ENCODE data around the gene ANO2. TPM values are rescaled to one million over a fixed set of nuclear protein-coding genes. Genes with fewer than 3 reads are reported as not detected.

ANO2 gene
- total RNA-seq, 2 donors from 2014 or later, result 0.89 TPM; not detected in 1

DNA sequence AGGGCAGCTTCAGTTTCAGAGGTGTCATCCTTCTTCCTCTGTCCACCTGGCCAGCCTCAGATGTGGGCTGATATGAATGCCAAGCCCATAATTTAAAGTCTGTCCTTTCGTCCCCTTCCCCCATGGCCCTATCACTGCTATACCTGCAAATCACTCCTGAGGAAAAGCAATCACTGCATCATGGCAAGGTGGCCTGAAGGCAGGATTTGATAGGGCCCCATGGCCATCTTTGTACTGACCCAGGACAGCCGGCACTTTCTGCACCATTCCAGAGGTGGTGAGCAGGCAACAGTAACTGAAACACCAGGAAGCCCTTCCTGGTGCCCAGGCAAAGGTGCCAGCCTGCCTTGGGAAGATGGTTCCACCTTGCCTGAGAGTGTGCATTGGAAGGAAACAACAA is 60.8 kb downstream of the ANO2 start:
- no peak for ATAC-seq
- Mint-ChIP-seq H3K27me3 (peaks cover 56% of the 10 kb centered on the region), H3K4me1 (peaks cover 6% of the 10 kb centered on the region), H3K4me3 (no peak overlapping the region), H3K27ac (no peak overlapping the region), H3K36me3 (ENCODE audit: low read depth) (no peaks in the 10 kb centered on the region)
- no peak for DNase-seq
- H3K9me3 ChIP-seq (ENCODE audit: control insufficient read depth, low read length, poor library complexity, severe bottlenecking), result peaks cover 5% of the 10 kb centered on the region

- ATAC-seq, result no peak
- H3K27ac Mint-ChIP-seq, result no peak overlapping the region
These were observed 62.4 kb downstream of the ANO2 start for GRCh38 chr12:5882511-5883190.

GRCh38 chr12:5881666-5882065 is 63.4 kb downstream of the ANO2 start:
- Mint-ChIP-seq H3K36me3 (ENCODE audit: low read depth) (no peaks in the 10 kb centered on the region), H3K27ac (no peak overlapping the region), H3K4me1 (no peaks in the 10 kb centered on the region), H3K4me3 (no peak overlapping the region), H3K27me3 (peaks cover 49% of the 10 kb centered on the region)
- no peak for ATAC-seq
- DNase-seq, result no peak
- peaks cover 5% of the 10 kb centered on the region for H3K9me3 ChIP-seq (ENCODE audit: control insufficient read depth, low read length, poor library complexity, severe bottlenecking)

More at GRCh38 chr12:5882511-5883190, 62.4 kb downstream of the ANO2 start:
- peaks cover 46% of the 10 kb centered on the region for H3K27me3 Mint-ChIP-seq
- no peak overlapping the region for H3K4me3 Mint-ChIP-seq
- no peaks in the 10 kb centered on the region for H3K4me1 Mint-ChIP-seq
- DNase-seq, result no peak
- H3K9me3 ChIP-seq (ENCODE audit: control insufficient read depth, low read length, poor library complexity, severe bottlenecking), result peaks cover 5% of the 10 kb centered on the region
- H3K36me3 Mint-ChIP-seq (ENCODE audit: low read depth), result no peaks in the 10 kb centered on the region

DNA sequence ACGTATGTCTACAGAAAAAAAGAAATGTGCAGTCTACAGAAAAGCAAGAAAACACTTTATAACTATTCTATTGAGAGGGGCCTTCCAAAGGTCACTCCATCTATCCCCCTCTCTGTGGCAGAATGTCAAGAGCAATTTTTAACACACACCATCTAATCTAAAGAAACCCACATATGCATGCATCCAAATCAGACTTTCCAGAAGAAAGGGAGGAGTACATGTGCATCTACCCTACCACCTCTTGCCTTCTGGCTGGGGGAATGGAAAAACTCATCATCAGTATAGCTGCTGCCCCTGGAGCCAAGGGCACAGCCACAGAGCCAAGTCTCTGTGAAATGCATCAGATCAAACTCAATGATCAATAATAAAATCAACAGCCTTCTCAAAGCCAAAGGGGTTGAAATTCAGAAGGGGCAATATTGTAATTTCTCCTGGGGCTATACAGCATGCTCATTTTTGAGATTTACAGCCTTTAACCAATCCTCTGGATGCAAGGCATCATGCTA is 63.9 kb downstream of the ANO2 start:
- peaks cover 5% of the 10 kb centered on the region for H3K9me3 ChIP-seq (ENCODE audit: control insufficient read depth, low read length, poor library complexity, severe bottlenecking)
- Mint-ChIP-seq H3K27ac (no peak overlapping the region), H3K4me3 (no peak overlapping the region), H3K36me3 (ENCODE audit: low read depth) (no peaks in the 10 kb centered on the region), H3K4me1 (no peaks in the 10 kb centered on the region), H3K27me3 (peaks cover 43% of the 10 kb centered on the region)
- no peak for ATAC-seq
- no peak for DNase-seq

- DNase-seq (no peak), ATAC-seq (no peak)
- Mint-ChIP-seq H3K36me3 (ENCODE audit: low read depth) (peaks cover 2% of the 10 kb centered on the region), H3K4me1 (no peaks in the 10 kb centered on the region), H3K4me3 (no peak overlapping the region), H3K27me3 (peaks cover 33% of the 10 kb centered on the region), H3K27ac (no peak overlapping the region)
- H3K9me3 ChIP-seq (ENCODE audit: control insufficient read depth, low read length, poor library complexity, severe bottlenecking), result no peaks in the 10 kb centered on the region
These were observed 69.2 kb downstream of the ANO2 start for GRCh38 chr12:5875851-5876250.

DNA sequence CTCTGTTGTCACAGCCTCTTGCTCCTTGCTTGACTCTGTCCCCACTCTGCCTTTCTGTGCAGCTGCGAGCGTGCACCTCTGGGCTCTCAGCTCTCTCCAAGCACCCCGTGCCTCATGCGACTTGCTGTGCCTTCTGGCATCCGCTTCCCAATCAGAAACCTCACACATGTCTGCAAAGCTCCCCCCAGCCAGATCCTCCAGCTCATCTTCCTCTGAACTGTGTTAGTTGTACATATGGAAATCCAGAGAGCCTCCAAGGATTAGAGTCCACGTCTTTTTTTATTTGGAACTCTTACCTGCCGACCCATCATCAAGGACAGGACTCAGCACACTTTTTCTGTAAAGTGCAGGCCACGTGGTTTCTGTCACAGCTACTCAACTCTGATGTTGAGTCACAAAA is 70.5 kb downstream of the ANO2 start:
- H3K4me3 Mint-ChIP-seq, result no peak overlapping the region
- DNase-seq, result no peak
- no peak for ATAC-seq
- no peak overlapping the region for H3K27ac Mint-ChIP-seq
- H3K4me1 Mint-ChIP-seq, result no peaks in the 10 kb centered on the region
- peaks cover 2% of the 10 kb centered on the region for H3K36me3 Mint-ChIP-seq (ENCODE audit: low read depth)
- peaks cover 33% of the 10 kb centered on the region for H3K27me3 Mint-ChIP-seq
- H3K9me3 ChIP-seq (ENCODE audit: control insufficient read depth, low read length, poor library complexity, severe bottlenecking), result no peaks in the 10 kb centered on the region

GRCh38 chr12:5873281-5873919 is 71.7 kb downstream of the ANO2 start:
- no peak overlapping the region for H3K27ac Mint-ChIP-seq
- H3K4me3 Mint-ChIP-seq, result no peak overlapping the region
- peaks cover 2% of the 10 kb centered on the region for H3K36me3 Mint-ChIP-seq (ENCODE audit: low read depth)
- H3K9me3 ChIP-seq (ENCODE audit: control insufficient read depth, low read length, poor library complexity, severe bottlenecking), result no peaks in the 10 kb centered on the region
- ATAC-seq (no peak), DNase-seq (no peak)
- no peaks in the 10 kb centered on the region for H3K4me1 Mint-ChIP-seq
- H3K27me3 Mint-ChIP-seq, result peaks cover 33% of the 10 kb centered on the region

DNA sequence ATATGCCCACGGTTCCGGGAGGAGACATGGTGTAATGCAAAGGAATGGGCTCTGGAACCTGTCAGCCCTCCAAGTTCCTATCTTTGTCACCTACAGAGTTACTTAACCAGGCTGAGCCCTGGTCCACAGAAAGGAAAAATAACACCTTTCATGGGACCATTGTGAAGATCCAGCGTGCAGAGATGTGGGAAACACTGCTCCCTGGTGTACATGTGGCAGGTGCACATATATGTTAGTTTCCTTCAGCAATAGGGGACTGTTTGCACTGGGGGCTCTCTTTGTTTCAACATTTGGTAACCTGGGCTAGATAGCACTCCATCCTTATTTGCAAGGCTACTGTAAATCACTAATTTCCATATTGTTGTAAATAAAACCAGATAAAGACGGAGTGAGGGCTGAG is 72.3 kb downstream of the ANO2 start:
- Mint-ChIP-seq H3K4me3 (no peak overlapping the region), H3K4me1 (no peaks in the 10 kb centered on the region), H3K27me3 (peaks cover 33% of the 10 kb centered on the region), H3K36me3 (ENCODE audit: low read depth) (peaks cover 2% of the 10 kb centered on the region), H3K27ac (no peak overlapping the region)
- no peaks in the 10 kb centered on the region for H3K9me3 ChIP-seq (ENCODE audit: control insufficient read depth, low read length, poor library complexity, severe bottlenecking)
- ATAC-seq (no peak), DNase-seq (no peak)

GRCh38 chr12:5871741-5872140 is 73.3 kb downstream of the ANO2 start:
- Mint-ChIP-seq H3K4me1 (no peaks in the 10 kb centered on the region), H3K27me3 (peaks cover 27% of the 10 kb centered on the region), H3K36me3 (ENCODE audit: low read depth) (peaks cover 2% of the 10 kb centered on the region), H3K27ac (no peak overlapping the region), H3K4me3 (no peak overlapping the region)
- ATAC-seq (no peak), DNase-seq (no peak)
- no peaks in the 10 kb centered on the region for H3K9me3 ChIP-seq (ENCODE audit: control insufficient read depth, low read length, poor library complexity, severe bottlenecking)

- no peaks in the 10 kb centered on the region for H3K4me1 Mint-ChIP-seq
- DNase-seq (no peak), ATAC-seq (no peak)
These were observed 74.9 kb downstream of the ANO2 start for GRCh38 chr12:5870183-5870582.

DNA sequence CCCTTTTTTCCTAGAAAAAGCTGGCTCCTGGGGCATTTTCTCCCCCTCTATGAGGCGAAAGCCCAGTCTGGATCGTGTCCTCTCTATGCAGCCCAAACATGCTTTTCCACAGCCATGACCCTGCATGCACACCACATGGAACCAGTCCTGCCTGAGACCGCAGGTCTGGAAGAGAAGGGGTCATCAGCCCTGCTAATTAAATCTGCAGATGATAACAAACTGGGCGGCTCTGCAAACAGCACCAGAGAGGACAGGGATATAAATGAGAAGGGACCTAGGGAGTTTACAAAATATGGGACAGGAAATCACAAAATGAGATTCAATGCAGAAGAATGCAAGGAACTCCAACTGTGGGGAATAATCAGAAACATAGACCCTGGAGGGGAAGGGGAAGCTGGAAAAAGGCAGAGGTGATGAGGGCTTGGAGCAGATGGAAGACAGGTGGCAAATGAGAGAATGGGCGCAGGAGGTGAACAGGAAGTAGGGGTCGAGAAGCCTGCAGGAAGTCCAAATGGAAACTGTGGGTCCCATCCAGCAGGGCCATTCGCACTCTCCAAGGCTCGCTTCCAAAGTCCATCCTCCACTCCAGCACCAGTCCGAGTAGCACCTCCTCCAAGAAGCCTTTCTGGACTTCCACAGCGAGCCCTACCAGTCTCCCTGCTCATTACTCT is 76.3 kb downstream of the ANO2 start:
- DNase-seq, result no peak
- ATAC-seq, result no peak
- Mint-ChIP-seq H3K4me3 (no peak overlapping the region), H3K4me1 (no peaks in the 10 kb centered on the region), H3K27ac (no peak overlapping the region), H3K36me3 (ENCODE audit: low read depth) (no peaks in the 10 kb centered on the region), H3K27me3 (peaks cover 7% of the 10 kb centered on the region)
- no peaks in the 10 kb centered on the region for H3K9me3 ChIP-seq (ENCODE audit: control insufficient read depth, low read length, poor library complexity, severe bottlenecking)

More at GRCh38 chr12:5870183-5870582, 74.9 kb downstream of the ANO2 start:
- Mint-ChIP-seq H3K27ac (no peak overlapping the region), H3K36me3 (ENCODE audit: low read depth) (no peaks in the 10 kb centered on the region), H3K27me3 (peaks cover 20% of the 10 kb centered on the region), H3K4me3 (no peak overlapping the region)
- no peaks in the 10 kb centered on the region for H3K9me3 ChIP-seq (ENCODE audit: control insufficient read depth, low read length, poor library complexity, severe bottlenecking)

GRCh38 chr12:5865397-5865796 is 79.7 kb downstream of the ANO2 start:
- Mint-ChIP-seq H3K27ac (no peak overlapping the region), H3K4me3 (no peak overlapping the region), H3K36me3 (ENCODE audit: low read depth) (no peaks in the 10 kb centered on the region), H3K4me1 (no peaks in the 10 kb centered on the region), H3K27me3 (no peaks in the 10 kb centered on the region)
- H3K9me3 ChIP-seq (ENCODE audit: control insufficient read depth, low read length, poor library complexity, severe bottlenecking), result no peaks in the 10 kb centered on the region
- no peak for ATAC-seq
- DNase-seq, result no peak

DNA sequence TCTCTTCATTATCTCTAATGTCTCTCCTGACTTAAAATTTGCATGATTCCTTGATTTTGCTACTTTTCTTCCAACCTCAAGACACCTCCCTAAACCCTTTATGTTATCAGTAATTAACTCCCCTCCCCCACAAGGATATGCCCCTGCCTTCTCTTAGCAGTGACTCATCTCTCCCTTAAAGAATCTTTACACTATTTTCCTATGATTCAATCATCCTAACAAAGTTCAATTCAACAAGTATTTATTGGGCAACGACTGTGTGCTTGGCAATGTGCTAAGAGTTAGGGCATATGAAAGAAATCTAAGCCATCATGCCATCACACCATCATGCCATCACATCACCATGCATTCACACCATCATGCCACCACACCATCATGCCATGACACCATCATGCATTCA is 80.1 kb downstream of the ANO2 start:
- no peak for DNase-seq
- no peaks in the 10 kb centered on the region for H3K9me3 ChIP-seq (ENCODE audit: control insufficient read depth, low read length, poor library complexity, severe bottlenecking)
- no peaks in the 10 kb centered on the region for H3K4me1 Mint-ChIP-seq
- no peaks in the 10 kb centered on the region for H3K36me3 Mint-ChIP-seq (ENCODE audit: low read depth)
- no peak overlapping the region for H3K4me3 Mint-ChIP-seq
- no peaks in the 10 kb centered on the region for H3K27me3 Mint-ChIP-seq
- no peak for ATAC-seq
- H3K27ac Mint-ChIP-seq, result no peak overlapping the region

Measured in T-helper 17 cell (primary cell).